GM12891 (cell line): Measurements from ENCODE around the gene ZNF700.
"Not testable (repeated sequence)": the region's sequence is repeated elsewhere in the genome, so short reads cannot be mapped to it uniquely, and the experiment has no call there.

ENCODE experiments used
- DNase-seq: peaks from one replicate; pipeline ENCODE4 v3.0.0; 2011; ENCODE audit warnings: low spot score; ENCODE audit not compliant: insufficient read length
- FAIRE-seq: peaks from 2 replicates; lab custom pipeline; 2011; peaks lifted over from hg19 to GRCh38; lab: Jason Lieb, UNC
- PAX5 ChIP-seq: IDR thresholded peaks from 2 replicates; pipeline ENCODE4 v1.6.1; 2011; ENCODE audit warnings: low read length, moderate library complexity, mild to moderate bottlenecking; ENCODE audit not compliant: insufficient read depth, severe bottlenecking
- POLR2A ChIP-seq: IDR thresholded peaks from 2 replicates; pipeline ENCODE4 v1.6.1; 2011; ENCODE audit warnings: low read depth, low read length, control low read depth
- POLR2AphosphoS5 ChIP-seq: IDR thresholded peaks from 2 replicates; pipeline ENCODE4 v1.6.1; 2011; ENCODE audit warnings: low read depth, low read length, control low read depth
- POU2F2 ChIP-seq: IDR thresholded peaks from 2 replicates; pipeline ENCODE4 v1.6.1; 2011; ENCODE audit warnings: low read depth, mild to moderate bottlenecking, control low read depth, low read length, moderate library complexity
- SPI1 ChIP-seq: IDR thresholded peaks from 2 replicates; pipeline ENCODE4 v1.6.1; 2011; ENCODE audit warnings: low read depth, low read length, control low read depth
- TAF1 ChIP-seq: IDR thresholded peaks from 2 replicates; pipeline ENCODE4 v1.6.1; 2011; ENCODE audit warnings: low read depth, low read length, control low read depth

ZNF700 gene

GRCh38 chr19:11942008-11942842 is 17.3 kb downstream of the ZNF700 start:
- peak; percentile 28 for FAIRE-seq
- TF ChIP-seq POLR2A (no peak), POLR2AphosphoS5 (no peak), POU2F2 (no peak), PAX5 (no peak), TAF1 (no peak), SPI1 (no peak)

GRCh38 chr19:11942843-11943108 is 17.9 kb downstream of the ZNF700 start:
- no peak for TF ChIP-seq POLR2A
- no peak for TF ChIP-seq SPI1
- TF ChIP-seq TAF1, result no peak
- TF ChIP-seq POLR2AphosphoS5, result no peak
- no peak for TF ChIP-seq PAX5
- TF ChIP-seq POU2F2, result no peak
- no peak for DNase-seq
- no peak for FAIRE-seq

More at GRCh38 chr19:11942008-11942842, 17.3 kb downstream of the ZNF700 start:
- no peak for DNase-seq

DNA sequence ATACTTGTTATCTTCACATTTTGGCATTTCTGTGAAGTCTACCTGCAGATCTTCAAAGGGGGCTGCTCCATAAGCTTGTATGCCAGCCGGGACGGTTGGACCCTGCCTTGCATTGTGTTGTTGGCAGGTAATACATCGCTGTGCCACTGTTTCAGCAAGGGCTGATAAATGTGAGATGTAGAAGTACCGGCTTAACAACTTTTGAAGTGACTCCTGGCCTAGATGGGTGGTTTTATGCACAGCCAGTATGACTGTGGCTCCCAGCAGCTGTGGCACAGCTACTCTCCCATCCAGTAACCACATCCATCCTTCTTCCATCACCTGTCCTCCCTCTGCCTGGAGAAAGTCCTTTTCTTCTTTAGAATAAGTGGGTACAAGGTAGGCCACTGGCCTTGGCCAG is 19.7 kb downstream of the ZNF700 start:
- FAIRE-seq (no peak), DNase-seq (no peak)
- TF ChIP-seq TAF1, result no peak
- TF ChIP-seq POU2F2, result no peak
- TF ChIP-seq POLR2AphosphoS5, result no peak
- no peak for TF ChIP-seq POLR2A
- TF ChIP-seq SPI1, result no peak
- no peak for TF ChIP-seq PAX5

DNA sequence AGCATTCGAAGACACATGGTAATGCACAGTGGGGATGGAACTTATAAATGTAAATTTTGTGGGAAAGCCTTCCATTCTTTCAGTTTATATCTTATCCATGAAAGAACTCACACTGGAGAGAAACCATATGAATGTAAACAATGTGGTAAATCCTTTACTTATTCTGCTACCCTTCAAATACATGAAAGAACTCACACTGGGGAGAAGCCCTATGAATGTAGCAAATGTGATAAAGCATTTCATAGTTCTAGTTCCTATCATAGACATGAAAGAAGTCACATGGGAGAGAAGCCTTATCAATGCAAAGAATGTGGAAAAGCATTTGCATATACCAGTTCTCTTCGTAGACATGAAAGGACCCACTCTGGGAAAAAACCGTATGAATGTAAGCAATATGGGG is 23.7 kb downstream of the ZNF700 start:
- FAIRE-seq, result no peak
- DNase-seq, result no peak
- TF ChIP-seq POLR2AphosphoS5 (no peak), POLR2A (no peak), POU2F2 (no peak), TAF1 (no peak), PAX5 (no peak), SPI1 (no peak)

- TF ChIP-seq PAX5 (no peak), TAF1 (no peak), POLR2AphosphoS5 (no peak)
- FAIRE-seq (no peak), DNase-seq (no peak)
Observed at GRCh38 chr19:11949201-11949600, 24.3 kb downstream of the ZNF700 start.

GRCh38 chr19:11949614-11950080 is 24.7 kb downstream of the ZNF700 start:
- DNase-seq, FAIRE-seq: not testable (repeated sequence)

DNA sequence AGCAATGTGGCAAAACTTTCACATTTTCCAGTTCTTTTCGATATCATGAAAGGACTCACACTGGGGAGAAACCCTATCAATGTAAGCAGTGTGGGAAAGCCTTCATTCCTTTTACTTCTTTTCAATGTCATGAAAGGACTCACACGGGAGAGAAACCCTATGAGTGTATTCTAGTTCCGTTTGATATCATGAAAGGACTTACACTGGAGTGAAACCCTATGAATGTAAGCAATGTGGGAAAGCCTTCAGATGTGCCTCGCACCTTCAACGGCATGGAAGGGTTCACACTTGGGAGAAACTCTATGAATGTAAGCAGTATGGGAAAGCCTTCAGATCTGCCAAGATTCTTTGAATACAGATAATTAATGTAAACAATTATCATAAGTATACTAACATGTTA is 25.4 kb downstream of the ZNF700 start:
- TF ChIP-seq PAX5 (no peak), SPI1 (no peak), POLR2A (no peak), POLR2AphosphoS5 (no peak), POU2F2 (no peak), TAF1 (no peak)
- DNase-seq (no peak), FAIRE-seq (no peak)

- TF ChIP-seq TAF1 (no peak), POLR2AphosphoS5 (no peak), PAX5 (no peak), POU2F2 (no peak), POLR2A (no peak), SPI1 (no peak)
- DNase-seq, result peak; percentile 53
- FAIRE-seq, result peak; percentile 9
Observed at GRCh38 chr19:11963566-11964355, 38.9 kb downstream of the ZNF700 start.

DNA sequence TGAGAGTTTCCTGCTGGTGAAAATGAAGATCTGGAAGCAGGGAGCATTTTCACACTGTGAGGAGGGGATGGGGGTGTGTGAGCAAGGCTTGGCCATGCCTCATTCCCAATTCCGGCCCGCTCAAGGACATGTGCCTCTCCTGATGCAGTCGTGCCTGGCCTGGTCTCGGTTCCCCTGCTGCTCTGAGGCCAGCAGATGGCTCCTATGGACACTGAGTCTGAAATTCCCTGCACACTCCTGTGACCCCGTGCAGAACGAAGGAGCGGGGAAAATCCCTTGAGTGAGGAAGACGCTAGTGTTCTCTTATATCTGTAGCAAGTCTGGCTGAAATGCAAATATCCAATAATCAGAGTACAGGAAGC is 39.6 kb downstream of the ZNF700 start:
- FAIRE-seq (no peak), DNase-seq (no peak)
- no peak for TF ChIP-seq POLR2AphosphoS5
- no peak for TF ChIP-seq POLR2A

GRCh38 chr19:11964858-11965645 is 40.1 kb downstream of the ZNF700 start, which contains the start of gene ZNF763:
Gene ZNF763 (plus strand): TSS chr19:11965040. CDS start chr19:11965209, 169 bp downstream.
- peak; percentile 37; the same call in 1 of the 2 replicates for TF ChIP-seq SPI1
- TF ChIP-seq POLR2AphosphoS5, result peak; percentile 35; the same call in 1 of the 2 replicates
- peak; percentile 45; the same call in 1 of the 2 replicates for TF ChIP-seq POLR2A
- TF ChIP-seq PAX5, result no peak
- TF ChIP-seq TAF1, result no peak; the same call in 1 of the 2 replicates
- TF ChIP-seq POU2F2, result no peak
- DNase-seq (peak; percentile 77), FAIRE-seq (peak; percentile 96)
